DND-41 (cell line): Measurements from ENCODE around the gene MEIOB.

Experiments used
- EZH2 ChIP-seq: IDR thresholded peaks from 3 replicates; pipeline ENCODE4 v1.6.1; 2012; ENCODE audit warnings: borderline replicate concordance, low read depth, mild to moderate bottlenecking, moderate library complexity, low read length, inconsistent platforms; ENCODE audit not compliant: severe bottlenecking
- TF ChIP-seq, protein P1 (sequence below): IDR thresholded peaks from 2 replicates; pipeline ENCODE4 v1.5.1; 2012; ENCODE audit warnings: borderline replicate concordance, low read length, moderate library complexity, mild to moderate bottlenecking; ENCODE audit not compliant: poor library complexity, severe bottlenecking; ENCODE audit errors: extremely low read depth

DNA sequence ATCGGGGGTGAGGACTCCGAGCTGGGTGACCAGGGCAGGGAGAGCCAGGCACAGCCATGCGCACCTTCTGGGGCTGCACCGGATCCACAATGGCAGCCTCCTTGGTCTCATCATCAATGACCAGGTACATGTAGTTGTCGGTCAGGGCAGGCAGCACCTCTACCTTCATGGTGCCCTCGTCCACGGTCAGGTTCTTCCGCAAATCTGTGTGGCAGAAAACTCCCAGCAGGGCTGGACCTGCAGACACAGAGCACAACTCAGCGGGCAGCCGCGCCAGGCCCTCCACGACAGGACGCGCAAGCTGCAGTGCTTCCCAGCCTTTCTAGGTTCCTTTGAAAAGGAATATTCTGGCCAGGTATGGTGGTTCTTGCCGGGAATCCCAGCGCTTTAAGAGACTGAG, 49.2 kb downstream of the MEIOB start:
- TF ChIP-seq, protein P1, sequence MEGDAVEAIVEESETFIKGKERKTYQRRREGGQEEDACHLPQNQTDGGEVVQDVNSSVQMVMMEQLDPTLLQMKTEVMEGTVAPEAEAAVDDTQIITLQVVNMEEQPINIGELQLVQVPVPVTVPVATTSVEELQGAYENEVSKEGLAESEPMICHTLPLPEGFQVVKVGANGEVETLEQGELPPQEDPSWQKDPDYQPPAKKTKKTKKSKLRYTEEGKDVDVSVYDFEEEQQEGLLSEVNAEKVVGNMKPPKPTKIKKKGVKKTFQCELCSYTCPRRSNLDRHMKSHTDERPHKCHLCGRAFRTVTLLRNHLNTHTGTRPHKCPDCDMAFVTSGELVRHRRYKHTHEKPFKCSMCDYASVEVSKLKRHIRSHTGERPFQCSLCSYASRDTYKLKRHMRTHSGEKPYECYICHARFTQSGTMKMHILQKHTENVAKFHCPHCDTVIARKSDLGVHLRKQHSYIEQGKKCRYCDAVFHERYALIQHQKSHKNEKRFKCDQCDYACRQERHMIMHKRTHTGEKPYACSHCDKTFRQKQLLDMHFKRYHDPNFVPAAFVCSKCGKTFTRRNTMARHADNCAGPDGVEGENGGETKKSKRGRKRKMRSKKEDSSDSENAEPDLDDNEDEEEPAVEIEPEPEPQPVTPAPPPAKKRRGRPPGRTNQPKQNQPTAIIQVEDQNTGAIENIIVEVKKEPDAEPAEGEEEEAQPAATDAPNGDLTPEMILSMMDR: no peak
- no peak for TF ChIP-seq EZH2
